Lower leg skin (tissue), 3 donors: ENCODE results near the gene HAAO.

Experiments used
- CTCF ChIP-seq, 3 donors: fragments of 450-650 bp; IDR thresholded peaks; one replicate each; pipeline ENCODE4 v1.5.1; 2016; ENCODE audit warnings: antibody characterized with exemption in 3 of 3, mild to moderate bottlenecking in 3 of 3, moderate library complexity in 2 of 3
- POLR2A ChIP-seq, 2 donors: fragments of 450-650 bp; IDR thresholded peaks; one replicate each; pipeline ENCODE4 v1.6.1; 2016 to 2017; ENCODE audit warnings: antibody characterized with exemption in 2 of 2, mild to moderate bottlenecking in 1 of 2, moderate library complexity in 1 of 2

GRCh38 chr2:42809819-42810120 is 17.4 kb upstream of the HAAO start:
- TF ChIP-seq CTCF (IDR thresholded peaks at IDR 0.05): no peak
- TF ChIP-seq POLR2A (IDR thresholded peaks at IDR 0.05): peak in 1 of 2 donors; percentile 4
